B cell (primary cell): Measurements from ENCODE around the gene TLE2.

Experiments
- CTCF ChIP-seq: fragments of 200-600 bp; IDR thresholded peaks from one replicate; pipeline ENCODE4 v1.8.0; 2022; ENCODE audit warnings: antibody characterized with exemption, mild to moderate bottlenecking
- EZH2 ChIP-seq: IDR thresholded peaks from 2 replicates; pipeline ENCODE4 v1.6.1; 2012; ENCODE audit warnings: borderline replicate concordance, low read depth, mild to moderate bottlenecking, moderate library complexity, low read length; ENCODE audit not compliant: insufficient read depth, poor library complexity, severe bottlenecking

- TF ChIP-seq CTCF (no peak), EZH2 (no peak)
Observed at GRCh38 chr19:2977001-2977745, 51.9 kb downstream of the TLE2 start, which contains the start of gene TLE6.
